ENCODE measurements around the gene TMCO4.

The TMCO4 gene

GRCh38 chr1:19730232-19730631, 69.5 kb downstream of the TMCO4 start:
- no peak for DNase-seq
- Histone ChIP-seq H3K4me3 (ENCODE audit: low read depth, low read length) (no peak overlapping the region), H3K27me3 (no peaks in the 10 kb centered on the region), H3K4me1 (no peaks in the 10 kb centered on the region; the same call in 1 of the 2 replicates), H3K9me3 (no peaks in the 10 kb centered on the region), H3K36me3 (no peaks in the 10 kb centered on the region)
- TF ChIP-seq CTCF (IDR thresholded peaks at IDR 0.05; ENCODE audit: low read depth, low read length) = no peak

- no peak for TF ChIP-seq CTCF (IDR thresholded peaks at IDR 0.05; ENCODE audit: low read depth, low read length)
- Histone ChIP-seq H3K27me3 (no peaks in the 10 kb centered on the region), H3K9me3 (no peaks in the 10 kb centered on the region), H3K36me3 (no peaks in the 10 kb centered on the region), H3K4me3 (ENCODE audit: low read depth, low read length) (no peak overlapping the region), H3K4me1 (no peaks in the 10 kb centered on the region)
- DNase-seq = no peak
These were observed 71.1 kb downstream of the TMCO4 start for GRCh38 chr1:19728413-19729145.

DNA sequence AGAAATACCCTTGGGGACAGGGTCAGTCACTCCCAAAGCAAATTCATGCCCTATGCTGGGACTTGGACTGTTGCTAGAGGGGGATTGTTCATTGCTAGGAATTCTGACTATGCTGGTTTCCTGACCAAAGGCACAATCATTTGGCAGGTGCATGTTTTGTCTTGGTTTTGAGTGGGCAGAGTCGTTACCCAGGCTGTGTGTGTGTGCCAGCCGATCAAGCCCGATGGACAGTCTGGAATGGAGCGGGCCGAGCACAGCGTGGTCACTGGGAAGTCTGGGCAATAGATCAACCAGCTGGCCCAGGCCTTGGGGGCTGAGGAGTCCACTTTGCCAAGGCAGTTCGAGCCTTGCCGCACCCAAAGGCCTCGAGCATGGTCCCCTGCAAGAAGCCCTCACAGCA, 74.1 kb downstream of the TMCO4 start:
- H3K4me1 ChIP-seq = no peaks in the 10 kb centered on the region
- H3K27me3 ChIP-seq = no peaks in the 10 kb centered on the region
- no peaks in the 10 kb centered on the region for H3K9me3 ChIP-seq
- no peaks in the 10 kb centered on the region for H3K36me3 ChIP-seq
- H3K4me3 ChIP-seq (ENCODE audit: low read depth, low read length) = no peak overlapping the region
- DNase-seq = no peak
- no peak for TF ChIP-seq CTCF (IDR thresholded peaks at IDR 0.05; ENCODE audit: low read depth, low read length)

DNA sequence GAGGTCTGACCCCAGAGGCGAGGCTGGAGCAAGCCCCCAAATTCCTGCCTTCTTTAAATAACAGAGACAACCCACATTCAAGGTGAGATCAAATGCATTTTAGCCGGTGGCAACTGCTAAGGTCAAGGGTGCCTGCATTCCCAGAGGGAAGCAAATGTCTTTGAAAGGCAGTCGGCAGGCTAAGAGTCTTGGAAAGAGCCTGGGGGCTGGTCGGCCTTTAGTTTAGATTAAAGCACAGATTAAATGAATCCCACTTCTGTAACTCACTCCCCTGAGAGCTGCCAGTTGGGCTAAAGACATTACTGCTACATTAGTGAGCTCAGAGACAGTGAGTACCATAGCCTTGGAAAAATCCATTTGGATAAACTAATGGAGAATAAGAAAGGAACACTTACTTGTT, 75.8 kb downstream of the TMCO4 start:
- Histone ChIP-seq H3K36me3 (no peaks in the 10 kb centered on the region), H3K4me1 (no peaks in the 10 kb centered on the region), H3K9me3 (no peaks in the 10 kb centered on the region), H3K4me3 (ENCODE audit: low read depth, low read length) (no peak overlapping the region), H3K27me3 (no peaks in the 10 kb centered on the region)
- no peak for TF ChIP-seq CTCF (IDR thresholded peaks at IDR 0.05; ENCODE audit: low read depth, low read length)
- no peak for DNase-seq

GRCh38 chr1:19720973-19721372, 78.7 kb downstream of the TMCO4 start:
- DNase-seq = no peak
- TF ChIP-seq CTCF (IDR thresholded peaks at IDR 0.05; ENCODE audit: low read depth, low read length) = no peak
- H3K27me3 ChIP-seq = no peaks in the 10 kb centered on the region
- H3K4me3 ChIP-seq (ENCODE audit: low read depth, low read length) = no peak overlapping the region
- H3K4me1 ChIP-seq = no peaks in the 10 kb centered on the region
- no peaks in the 10 kb centered on the region for H3K36me3 ChIP-seq
- no peaks in the 10 kb centered on the region for H3K9me3 ChIP-seq

GRCh38 chr1:19720174-19720573, 79.5 kb downstream of the TMCO4 start:
- Histone ChIP-seq H3K27me3 (no peaks in the 10 kb centered on the region), H3K4me3 (ENCODE audit: low read depth, low read length) (no peak overlapping the region), H3K9me3 (no peaks in the 10 kb centered on the region), H3K36me3 (no peaks in the 10 kb centered on the region), H3K4me1 (no peaks in the 10 kb centered on the region)
- no peak for DNase-seq
- no peak for TF ChIP-seq CTCF (IDR thresholded peaks at IDR 0.05; ENCODE audit: low read depth, low read length)

Data from BE2C (cell line).